Eye (tissue), 1 donor: ENCODE results near the gene KIF4B.

Source experiments
- DNase-seq: peaks from one replicate; pipeline ENCODE4 v3.0.0-alpha.2; 2015

Gene KIF4B

GRCh38 chr5:155064580-155064979 is 51.0 kb downstream of the KIF4B start:
- DNase-seq, result no peak

- no peak for DNase-seq
These were observed 53.5 kb downstream of the KIF4B start for GRCh38 chr5:155066886-155067595.
